ENCODE results near the gene LSS.

- no peak for TF ChIP-seq CTCF (IDR thresholded peaks at IDR 0.05)
- TF ChIP-seq POLR2A (IDR thresholded peaks at IDR 0.05) = no peak
- no peak for TF ChIP-seq POLR2AphosphoS5 (IDR thresholded peaks at IDR 0.05; ENCODE audit: insufficient read depth in 1 of 2, low read depth in 1 of 2)
Measured at GRCh38 chr21:46173573-46173972, 55.0 kb downstream of the LSS start.

Measured in vagina (tissue), 2 donors.